WTC11 (cell line): Measurements from ENCODE around the gene CAND2. TPM values are rescaled to one million over a fixed set of nuclear protein-coding genes. Genes with fewer than 3 reads are reported as not detected.

ENCODE experiments used
- ATAC-seq: fragments of 200-7000 bp; cut with Tn5 transposase; 2 replicates; pipeline ENCODE4 v1.10.0; 2021; ENCODE audit warnings: mild to moderate bottlenecking, moderate library complexity
- CTCF ChIA-PET: fragments of 300-600 bp; sonication (Branson Sonifier 250); formaldehyde crosslinking; loops from one replicate; lab custom pipeline; 2021; ENCODE audit warnings: antibody characterized with exemption; lab: Charles Lee
- POLR2A ChIA-PET: fragments of 350-600 bp; sonication (Branson Sonifier 250); formaldehyde crosslinking; loops from one replicate; lab custom pipeline; 2021; ENCODE audit warnings: antibody characterized with exemption; lab: Charles Lee
- DNase-seq: peaks from one replicate; pipeline ENCODE4 v3.0.0; 2021; ENCODE audit warnings: low spot score
- H3K27ac Mint-ChIP-seq: 2 replicates; pipeline ENCODE4 v1.8.0; 2021; ENCODE audit warnings: mixed read lengths
- H3K27me3 Mint-ChIP-seq: 2 replicates; pipeline ENCODE4 v1.8.0; 2021; ENCODE audit warnings: low read depth, mild to moderate bottlenecking, moderate library complexity, mixed read lengths
- H3K36me3 Mint-ChIP-seq: 2 replicates; pipeline ENCODE4 v1.8.0; 2021; ENCODE audit warnings: mixed read lengths
- H3K4me1 Mint-ChIP-seq: 2 replicates; pipeline ENCODE4 v1.8.0; 2022; ENCODE audit warnings: mixed read lengths
- H3K4me3 Mint-ChIP-seq: 2 replicates; pipeline ENCODE4 v1.8.0; 2021; ENCODE audit warnings: mild to moderate bottlenecking, moderate library complexity, mixed read lengths
- H3K9me3 Mint-ChIP-seq: 2 replicates; pipeline ENCODE4 v1.8.0; 2021; ENCODE audit warnings: mixed read lengths
- AFF4 ChIP-seq: sonication (generic); formaldehyde crosslinking; IDR thresholded peaks from 2 replicates; pipeline ENCODE4 v1.8.1; 2023; ENCODE audit warnings: mild to moderate bottlenecking, missing genetic modification reagents, borderline replicate concordance
- AR ChIP-seq: fragments of 250-450 bp; sonication (Bioruptor Pico); IDR thresholded peaks from 2 replicates; pipeline ENCODE4 v1.9.0; 2021; ENCODE audit warnings: mild to moderate bottlenecking
- CREM ChIP-seq: sonication (generic); formaldehyde crosslinking; IDR thresholded peaks from 2 replicates; pipeline ENCODE4 v1.8.1; 2022; ENCODE audit warnings: mild to moderate bottlenecking, missing genetic modification reagents, moderate library complexity
- FOXP1 ChIP-seq: sonication (generic); formaldehyde crosslinking; IDR thresholded peaks from 2 replicates; pipeline ENCODE4 v1.8.0; 2022; ENCODE audit warnings: missing genetic modification reagents, mild to moderate bottlenecking, moderate library complexity, borderline replicate concordance
- GRHL2 ChIP-seq: fragments of 250-450 bp; sonication (Bioruptor Pico); IDR thresholded peaks from 2 replicates; pipeline ENCODE4 v1.8.0; 2022; ENCODE audit warnings: mild to moderate bottlenecking, moderate library complexity; ENCODE audit not compliant: insufficient replicate concordance, severe bottlenecking
- GTF2I ChIP-seq: fragments of 250-450 bp; sonication (Bioruptor Pico); conservative IDR thresholded peaks from 2 replicates; pipeline ENCODE4 v1.4.0; 2021; ENCODE audit warnings: mild to moderate bottlenecking
- HMGA2 ChIP-seq: fragments of 250-450 bp; sonication (Bioruptor Pico); IDR thresholded peaks from 2 replicates; pipeline ENCODE4 v1.4.0; 2021; ENCODE audit warnings: mild to moderate bottlenecking, moderate library complexity
- MXD4 ChIP-seq: fragments of 250-450 bp; sonication (Bioruptor Pico); IDR thresholded peaks from 2 replicates; pipeline ENCODE4 v1.8.0; 2021; ENCODE audit warnings: mild to moderate bottlenecking, moderate library complexity, borderline replicate concordance
- NFATC4 ChIP-seq: fragments of 250-450 bp; sonication (Bioruptor Pico); IDR thresholded peaks from 2 replicates; pipeline ENCODE4 v1.9.0; 2021; ENCODE audit warnings: mild to moderate bottlenecking
- NR1H2 ChIP-seq: sonication (generic); formaldehyde crosslinking; IDR thresholded peaks from 2 replicates; pipeline ENCODE4 v1.9.0; 2021; ENCODE audit warnings: mild to moderate bottlenecking, moderate library complexity, missing genetic modification reagents
- OVOL2 ChIP-seq: fragments of 250-450 bp; sonication (Bioruptor Pico); IDR thresholded peaks from 2 replicates; pipeline ENCODE4 v1.9.0; 2021; ENCODE audit warnings: mild to moderate bottlenecking, borderline replicate concordance
- PRDM15 ChIP-seq: sonication (generic); formaldehyde crosslinking; IDR thresholded peaks from 2 replicates; pipeline ENCODE4 v1.8.0; 2022; ENCODE audit warnings: missing genetic modification reagents
- PRRX2 ChIP-seq: fragments of 250-450 bp; sonication (Bioruptor Pico); IDR thresholded peaks from 2 replicates; pipeline ENCODE4 v1.8.0; 2021; ENCODE audit warnings: mild to moderate bottlenecking
- SMAD3 ChIP-seq: sonication (generic); formaldehyde crosslinking; IDR thresholded peaks from 2 replicates; pipeline ENCODE4 v1.8.0; 2022; ENCODE audit warnings: missing genetic modification reagents, mild to moderate bottlenecking, borderline replicate concordance
- ZNF263 ChIP-seq: sonication (generic); formaldehyde crosslinking; IDR thresholded peaks from 2 replicates; pipeline ENCODE4 v1.8.1; 2022; ENCODE audit warnings: low read depth, mild to moderate bottlenecking, moderate library complexity, missing genetic modification reagents
- ZNF671 ChIP-seq: fragments of 250-450 bp; sonication (Bioruptor Pico); IDR thresholded peaks from 2 replicates; pipeline ENCODE4 v1.8.0; 2021; ENCODE audit warnings: mild to moderate bottlenecking
- total RNA-seq: library from RNA; stranded (reverse); gene quantifications from 3 replicates; pipeline ENCODE4 v1.2.3, GENCODE V29; 2021
- TF ChIP-seq, protein P1 (sequence below): sonication (generic); formaldehyde crosslinking; conservative IDR thresholded peaks from 2 replicates; pipeline ENCODE4 v1.8.1; 2023; ENCODE audit warnings: mild to moderate bottlenecking, low read depth, missing genetic modification reagents, moderate library complexity
- TF ChIP-seq, protein P2 (sequence below): fragments of 250-450 bp; sonication (Bioruptor Pico); IDR thresholded peaks from 2 replicates; pipeline ENCODE4 v2.1.2; 2022; ENCODE audit warnings: mild to moderate bottlenecking, moderate library complexity

CAND2 gene
- total RNA-seq, 1 experiment from 2014 or later, result 15.4 TPM

DNA sequence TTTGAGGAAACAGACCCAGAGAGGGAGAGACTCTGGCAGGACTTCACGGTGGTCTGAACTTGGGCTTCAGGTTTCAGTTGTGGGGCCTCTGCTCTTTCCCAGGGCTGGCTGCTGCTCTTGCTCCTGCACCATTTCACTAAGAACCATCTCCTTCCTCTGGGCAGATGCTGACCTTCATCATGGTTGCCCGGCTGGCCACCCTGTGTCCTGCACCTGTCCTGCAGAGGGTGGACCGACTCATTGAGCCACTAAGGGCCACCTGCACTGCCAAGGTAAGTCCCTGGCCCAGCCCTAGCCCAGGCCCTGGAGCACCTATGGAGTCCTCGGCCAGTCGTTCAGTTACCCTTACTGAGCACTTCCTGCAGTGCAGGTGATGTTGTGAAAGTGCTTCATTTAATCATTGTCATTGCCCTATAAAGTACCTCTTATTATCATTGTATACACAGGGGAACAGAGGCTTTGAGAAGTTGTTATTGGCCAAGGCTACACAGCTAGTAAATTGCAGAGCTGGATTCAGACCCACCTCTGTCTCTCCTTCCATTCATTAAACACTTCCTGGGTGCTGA is 34.9 kb downstream of the CAND2 start (continued):
- TF ChIP-seq FOXP1 (no peak), AR (CRISPR knock-in tag) (0 out of 2 replicates have a peak, but pooled peaks have one; percentile 57)

- DNase-seq (no peak), ATAC-seq (no peak)
- Mint-ChIP-seq H3K4me3 (no peak overlapping the region), H3K36me3 (peaks cover 66% of the 10 kb centered on the region), H3K4me1 (peaks cover 69% of the 10 kb centered on the region), H3K9me3 (no peaks in the 10 kb centered on the region), H3K27ac (peak overlapping the region; percentile 94), H3K27me3 (no peaks in the 10 kb centered on the region)
- POLR2A ChIA-PET, result interaction anchor here (0.5 to 2.1 kb wide), 5 partner anchors 9 to 1226 kb away, joined by 3 to 6 read pairs (median 3); partner anchors contain the start of gene RPL32
- CTCF ChIA-PET, result interaction anchor here (0.8 to 2.3 kb wide), 10 partner anchors 9 to 126 kb away, joined by 3 to 17 read pairs (median 4); partner anchors contain the start of genes CAND2 and RPL32
- TF ChIP-seq CREM (CRISPR knock-in tag), result no peak
- peak; percentile 80; the same call in 1 of the 2 replicates for TF ChIP-seq PRRX2 (CRISPR knock-in tag)
- no peak for TF ChIP-seq GTF2I (CRISPR knock-in tag)
- TF ChIP-seq OVOL2 (CRISPR knock-in tag), result no peak
- TF ChIP-seq HMGA2 (CRISPR knock-in tag), result no peak
- TF ChIP-seq ZNF263 (CRISPR knock-in tag), result no peak
- TF ChIP-seq NR1H2 (CRISPR knock-in tag), result no peak
- TF ChIP-seq NFATC4 (CRISPR knock-in tag), result peak; percentile 83; the same call in 1 of the 2 replicates
- TF ChIP-seq PRDM15 (CRISPR knock-in tag), result no peak
- TF ChIP-seq, protein P1, sequence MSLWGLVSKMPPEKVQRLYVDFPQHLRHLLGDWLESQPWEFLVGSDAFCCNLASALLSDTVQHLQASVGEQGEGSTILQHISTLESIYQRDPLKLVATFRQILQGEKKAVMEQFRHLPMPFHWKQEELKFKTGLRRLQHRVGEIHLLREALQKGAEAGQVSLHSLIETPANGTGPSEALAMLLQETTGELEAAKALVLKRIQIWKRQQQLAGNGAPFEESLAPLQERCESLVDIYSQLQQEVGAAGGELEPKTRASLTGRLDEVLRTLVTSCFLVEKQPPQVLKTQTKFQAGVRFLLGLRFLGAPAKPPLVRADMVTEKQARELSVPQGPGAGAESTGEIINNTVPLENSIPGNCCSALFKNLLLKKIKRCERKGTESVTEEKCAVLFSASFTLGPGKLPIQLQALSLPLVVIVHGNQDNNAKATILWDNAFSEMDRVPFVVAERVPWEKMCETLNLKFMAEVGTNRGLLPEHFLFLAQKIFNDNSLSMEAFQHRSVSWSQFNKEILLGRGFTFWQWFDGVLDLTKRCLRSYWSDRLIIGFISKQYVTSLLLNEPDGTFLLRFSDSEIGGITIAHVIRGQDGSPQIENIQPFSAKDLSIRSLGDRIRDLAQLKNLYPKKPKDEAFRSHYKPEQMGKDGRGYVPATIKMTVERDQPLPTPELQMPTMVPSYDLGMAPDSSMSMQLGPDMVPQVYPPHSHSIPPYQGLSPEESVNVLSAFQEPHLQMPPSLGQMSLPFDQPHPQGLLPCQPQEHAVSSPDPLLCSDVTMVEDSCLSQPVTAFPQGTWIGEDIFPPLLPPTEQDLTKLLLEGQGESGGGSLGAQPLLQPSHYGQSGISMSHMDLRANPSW (CRISPR knock-in tag), result no peak
- TF ChIP-seq ZNF671, result peak; percentile 83
- TF ChIP-seq GRHL2, result no peak
- TF ChIP-seq SMAD3 (CRISPR knock-in tag), result no peak
- TF ChIP-seq MXD4 (CRISPR knock-in tag), result no peak
- TF ChIP-seq, protein P2, sequence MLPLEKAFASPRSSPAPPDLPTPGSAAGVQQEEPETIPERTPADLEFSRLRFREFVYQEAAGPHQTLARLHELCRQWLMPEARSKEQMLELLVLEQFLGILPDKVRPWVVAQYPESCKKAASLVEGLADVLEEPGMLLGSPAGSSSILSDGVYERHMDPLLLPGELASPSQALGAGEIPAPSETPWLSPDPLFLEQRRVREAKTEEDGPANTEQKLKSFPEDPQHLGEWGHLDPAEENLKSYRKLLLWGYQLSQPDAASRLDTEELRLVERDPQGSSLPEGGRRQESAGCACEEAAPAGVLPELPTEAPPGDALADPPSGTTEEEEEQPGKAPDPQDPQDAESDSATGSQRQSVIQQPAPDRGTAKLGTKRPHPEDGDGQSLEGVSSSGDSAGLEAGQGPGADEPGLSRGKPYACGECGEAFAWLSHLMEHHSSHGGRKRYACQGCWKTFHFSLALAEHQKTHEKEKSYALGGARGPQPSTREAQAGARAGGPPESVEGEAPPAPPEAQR (CRISPR knock-in tag), result no peak
- TF ChIP-seq AFF4 (CRISPR knock-in tag), result no peak
Observed at GRCh38 chr3:12832350-12833221, 36.1 kb downstream of the CAND2 start.
